ENCODE data around the gene RMND5B.

DNA sequence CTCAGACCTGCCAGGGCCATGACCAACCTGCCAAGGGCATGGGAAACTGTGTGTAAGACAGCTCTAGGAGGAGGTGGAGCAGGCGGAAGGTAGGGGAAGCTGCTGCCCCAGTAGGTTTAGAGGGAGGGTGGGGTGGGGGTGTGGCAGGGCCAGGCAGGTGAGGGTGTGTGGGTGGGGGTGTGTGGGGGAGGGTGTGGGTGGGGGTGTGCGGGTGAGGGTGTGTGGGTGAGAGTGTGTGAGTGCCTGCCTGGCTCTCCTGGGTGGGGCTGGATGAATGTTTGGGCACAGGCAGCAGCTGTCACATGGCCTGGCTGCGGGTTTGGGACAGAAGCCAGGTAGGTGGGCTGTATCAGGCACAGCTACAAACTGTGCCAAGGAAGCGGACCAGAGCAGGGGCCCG lies 26.3 kb upstream of the RMND5B start:
- TF ChIP-seq, protein P1, sequence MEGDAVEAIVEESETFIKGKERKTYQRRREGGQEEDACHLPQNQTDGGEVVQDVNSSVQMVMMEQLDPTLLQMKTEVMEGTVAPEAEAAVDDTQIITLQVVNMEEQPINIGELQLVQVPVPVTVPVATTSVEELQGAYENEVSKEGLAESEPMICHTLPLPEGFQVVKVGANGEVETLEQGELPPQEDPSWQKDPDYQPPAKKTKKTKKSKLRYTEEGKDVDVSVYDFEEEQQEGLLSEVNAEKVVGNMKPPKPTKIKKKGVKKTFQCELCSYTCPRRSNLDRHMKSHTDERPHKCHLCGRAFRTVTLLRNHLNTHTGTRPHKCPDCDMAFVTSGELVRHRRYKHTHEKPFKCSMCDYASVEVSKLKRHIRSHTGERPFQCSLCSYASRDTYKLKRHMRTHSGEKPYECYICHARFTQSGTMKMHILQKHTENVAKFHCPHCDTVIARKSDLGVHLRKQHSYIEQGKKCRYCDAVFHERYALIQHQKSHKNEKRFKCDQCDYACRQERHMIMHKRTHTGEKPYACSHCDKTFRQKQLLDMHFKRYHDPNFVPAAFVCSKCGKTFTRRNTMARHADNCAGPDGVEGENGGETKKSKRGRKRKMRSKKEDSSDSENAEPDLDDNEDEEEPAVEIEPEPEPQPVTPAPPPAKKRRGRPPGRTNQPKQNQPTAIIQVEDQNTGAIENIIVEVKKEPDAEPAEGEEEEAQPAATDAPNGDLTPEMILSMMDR (IDR thresholded peaks at IDR 0.05; ENCODE audit: poor library complexity), result no peak
- TF ChIP-seq EZH2phosphoT487 (IDR thresholded peaks at IDR 0.05; ENCODE audit: low read depth, severe bottlenecking, unreplicated experiment), result no peak
- TF ChIP-seq EZH2 (IDR thresholded peaks at IDR 0.05; ENCODE audit: borderline replicate concordance), result no peak

Data from hepatocyte (in vitro differentiated cells).